Prostate gland (tissue), 2 donors: Measurements from ENCODE around the gene FAU. TPM values are rescaled to one million over a fixed set of nuclear protein-coding genes. Genes with fewer than 3 reads are reported as not detected.
A peak's percentile ranks its signal among the peaks of the same experiment; 100 is the strongest.
"Not testable (repeated sequence)": the region's sequence is repeated elsewhere in the genome, so short reads cannot be mapped to it uniquely, and the experiment has no call there.

ENCODE experiments used
- DNase-seq: peaks from one replicate; pipeline ENCODE4 v3.0.0-alpha.2; 2019; ENCODE audit warnings: low spot score
- H3K27ac ChIP-seq, 2 donors: fragments of 200-600 bp; sonication (generic); 2 replicates each; pipeline ENCODE4 v1.5.1; 2017 to 2019
- H3K27me3 ChIP-seq: fragments of 200-600 bp; sonication (generic); replicated peaks from 2 replicates; pipeline ENCODE4 v1.5.1; 2019; ENCODE audit not compliant: insufficient read depth
- H3K36me3 ChIP-seq, 2 donors: fragments of 200-600 bp; sonication (generic); 1 replicate in 1 of 2; 2 replicates in 1 of 2; pipeline versions ENCODE4 v1.5.1 to v1.8.1; 2017 to 2019
- H3K4me1 ChIP-seq: fragments of 200-600 bp; sonication (generic); replicated peaks from 2 replicates; pipeline ENCODE4 v1.5.1; 2019
- H3K4me3 ChIP-seq, 2 donors: fragments of 200-600 bp; sonication (generic); 2 replicates each; pipeline ENCODE4 v1.5.1; 2017 to 2019
- H3K9me3 ChIP-seq: fragments of 200-600 bp; sonication (generic); 2 replicates; pipeline ENCODE4 v1.5.1; 2017
- POLR2A ChIP-seq: fragments of 450-650 bp; IDR thresholded peaks from one replicate; pipeline ENCODE4 v1.6.1; 2016; ENCODE audit warnings: antibody characterized with exemption, mild to moderate bottlenecking
- POLR2AphosphoS5 ChIP-seq: sonication (generic); formaldehyde crosslinking; IDR thresholded peaks from one replicate; pipeline ENCODE4 v1.6.1; 2017; ENCODE audit warnings: antibody characterized with exemption
- WGBS: methylation state at CpG from one replicate; pipeline ENCODE4 v1.1.5; 2018; 5-methylcytosine and 5-hydroxymethylcytosine counted together
- intact Hi-C: fragments of 100-400 bp; cut with DNase I; formaldehyde crosslinking; loops from one replicate; pipeline ENCODE4 v1.14.2; 2022
- total RNA-seq, 2 donors: library from RNA; depleted of rRNA; stranded (reverse); fragments of >200 nt; gene quantifications; one replicate each; pipeline ENCODE4 v1.1.0, GENCODE V29; 2016
- TF ChIP-seq, protein P1 (sequence below), 4 experiments: fragments of 200-600 bp in 2 of 4; fragments of 450-650 bp in 2 of 4; sonication (generic) in 2 of 4; IDR thresholded peaks; 1 replicate in 3 of 4; 2 replicates in 1 of 4; pipeline ENCODE4 v1.5.1; 2016 to 2019; ENCODE audit warnings: antibody characterized with exemption in 4 of 4, mild to moderate bottlenecking in 2 of 4, moderate library complexity in 2 of 4

The FAU gene
- total RNA-seq, 2 donors from 2014 or later = 654 to 691 TPM

DNA sequence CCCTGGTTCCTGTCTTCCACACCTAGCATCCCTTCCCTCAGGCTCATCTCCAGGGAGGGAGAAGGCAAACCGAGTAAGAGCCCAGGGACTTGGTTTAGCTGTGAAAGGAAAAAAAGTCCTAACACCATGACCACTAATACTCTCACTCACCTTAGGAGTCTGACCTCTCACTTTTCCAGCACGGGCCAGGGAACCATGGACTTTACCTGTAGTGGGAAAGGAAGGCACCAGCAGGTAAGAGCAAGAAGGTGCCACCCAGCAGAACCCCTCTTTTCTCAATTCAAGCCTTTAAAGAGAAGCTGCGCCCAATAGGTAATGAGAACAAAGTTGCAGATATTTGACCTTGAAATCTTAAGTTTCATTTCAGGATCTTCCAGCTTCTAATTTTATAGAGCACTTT, 1.1 kb downstream of the FAU start:
- intact Hi-C loops = no loop called here
- 87% methylated on average over 3 of the region's 3 CpGs for WGBS
- Histone ChIP-seq H3K36me3 (peaks cover 12 to 13% of the 10 kb centered on the region in 2 donors), H3K27ac (peak overlapping the region; percentile 90 to 96), H3K27me3 (no peaks in the 10 kb centered on the region), H3K9me3 (no peaks in the 10 kb centered on the region), H3K4me1 (peaks cover 20% of the 10 kb centered on the region), H3K4me3 (peak overlapping the region; percentile 65 to 79)
- DNase-seq = no peak
- TF ChIP-seq POLR2AphosphoS5 = no peak
- no peak for TF ChIP-seq POLR2A
- TF ChIP-seq, protein P1, sequence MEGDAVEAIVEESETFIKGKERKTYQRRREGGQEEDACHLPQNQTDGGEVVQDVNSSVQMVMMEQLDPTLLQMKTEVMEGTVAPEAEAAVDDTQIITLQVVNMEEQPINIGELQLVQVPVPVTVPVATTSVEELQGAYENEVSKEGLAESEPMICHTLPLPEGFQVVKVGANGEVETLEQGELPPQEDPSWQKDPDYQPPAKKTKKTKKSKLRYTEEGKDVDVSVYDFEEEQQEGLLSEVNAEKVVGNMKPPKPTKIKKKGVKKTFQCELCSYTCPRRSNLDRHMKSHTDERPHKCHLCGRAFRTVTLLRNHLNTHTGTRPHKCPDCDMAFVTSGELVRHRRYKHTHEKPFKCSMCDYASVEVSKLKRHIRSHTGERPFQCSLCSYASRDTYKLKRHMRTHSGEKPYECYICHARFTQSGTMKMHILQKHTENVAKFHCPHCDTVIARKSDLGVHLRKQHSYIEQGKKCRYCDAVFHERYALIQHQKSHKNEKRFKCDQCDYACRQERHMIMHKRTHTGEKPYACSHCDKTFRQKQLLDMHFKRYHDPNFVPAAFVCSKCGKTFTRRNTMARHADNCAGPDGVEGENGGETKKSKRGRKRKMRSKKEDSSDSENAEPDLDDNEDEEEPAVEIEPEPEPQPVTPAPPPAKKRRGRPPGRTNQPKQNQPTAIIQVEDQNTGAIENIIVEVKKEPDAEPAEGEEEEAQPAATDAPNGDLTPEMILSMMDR (IDR thresholded peaks at IDR 0.05) = no peak

DNA sequence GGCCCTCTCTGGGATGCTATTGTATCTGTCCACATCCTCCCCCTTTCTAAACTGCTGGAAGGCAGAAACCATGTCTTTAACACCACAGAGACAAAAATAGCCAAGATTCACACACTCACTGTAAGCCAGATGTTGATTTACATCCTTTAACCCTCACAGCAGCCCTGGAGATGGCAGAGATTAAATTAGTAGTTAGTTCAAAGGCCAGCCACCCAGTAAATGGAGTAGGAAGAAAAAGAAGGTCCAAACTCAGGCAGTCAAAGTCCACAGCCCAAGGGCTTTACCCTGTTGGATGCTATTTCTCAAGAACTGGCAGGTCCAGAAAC, 2.3 kb downstream of the FAU start:
- intact Hi-C loops = loop anchor here (5.0 to 10.0 kb wide), 3 partner anchors 37 to 265 kb away; partner anchors contain the start of genes ATG2A, CDCA5 and ZFPL1
- H3K27ac ChIP-seq = no peak overlapping the region
- peaks cover 23% of the 10 kb centered on the region for H3K4me1 ChIP-seq
- peaks cover 7 to 10% of the 10 kb centered on the region in 2 donors for H3K36me3 ChIP-seq
- H3K9me3 ChIP-seq = no peaks in the 10 kb centered on the region
- TF ChIP-seq POLR2AphosphoS5 = no peak
- TF ChIP-seq, protein P1 (IDR thresholded peaks at IDR 0.05) = no peak
- no peak for TF ChIP-seq POLR2A
- no peak for DNase-seq
- no peak overlapping the region for H3K4me3 ChIP-seq
- H3K27me3 ChIP-seq = no peaks in the 10 kb centered on the region

DNA sequence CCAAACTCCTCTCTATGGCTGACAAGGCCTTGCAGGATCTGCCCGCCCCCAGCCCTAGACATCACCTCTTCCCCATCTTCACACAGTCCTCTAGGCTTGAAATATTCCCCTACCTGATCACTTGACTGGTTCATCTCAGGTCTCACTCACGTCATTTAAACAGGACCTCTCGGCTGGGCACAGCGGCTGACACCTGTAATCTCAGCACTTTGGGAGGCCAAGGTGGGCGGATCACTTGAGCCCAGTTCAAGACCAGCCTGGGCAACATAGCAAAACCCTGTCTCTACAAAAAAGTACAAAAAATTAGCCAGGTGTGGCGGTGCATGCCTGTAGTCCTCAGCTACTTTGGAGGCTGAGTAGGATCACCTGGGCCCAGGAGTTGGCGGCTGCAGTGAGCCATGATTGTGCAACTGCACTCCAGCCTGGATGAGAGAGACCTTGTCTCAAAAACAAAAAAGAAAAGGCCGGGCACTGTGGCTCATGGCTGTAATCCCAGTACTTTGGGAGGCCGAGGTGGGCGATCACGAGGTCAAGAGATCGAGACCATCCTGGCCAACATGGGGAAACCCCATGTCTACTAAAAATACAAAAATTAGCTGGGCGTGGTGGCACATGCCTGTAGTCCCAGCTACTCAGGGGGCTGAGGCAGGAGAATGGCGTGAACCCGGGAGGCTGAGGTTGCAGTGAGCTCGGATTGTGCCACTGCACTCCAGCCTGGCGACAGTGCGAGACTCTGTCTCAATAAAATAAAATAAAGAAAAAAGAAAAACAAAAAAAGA, 2.9 kb downstream of the FAU start:
- H3K27me3 ChIP-seq, H3K27ac ChIP-seq, DNase-seq, H3K4me3 ChIP-seq, H3K9me3 ChIP-seq, H3K36me3 ChIP-seq: not testable (repeated sequence)
- H3K4me1 ChIP-seq = peaks cover 23% of the 10 kb centered on the region
- intact Hi-C loops = loop anchor here (1.0 to 10.0 kb wide), 4 partner anchors 37 to 264 kb away; partner anchors contain the start of genes ATG2A, CDCA5 and ZFPL1
- 91% methylated on average over 18 of the region's 18 CpGs for WGBS

DNA sequence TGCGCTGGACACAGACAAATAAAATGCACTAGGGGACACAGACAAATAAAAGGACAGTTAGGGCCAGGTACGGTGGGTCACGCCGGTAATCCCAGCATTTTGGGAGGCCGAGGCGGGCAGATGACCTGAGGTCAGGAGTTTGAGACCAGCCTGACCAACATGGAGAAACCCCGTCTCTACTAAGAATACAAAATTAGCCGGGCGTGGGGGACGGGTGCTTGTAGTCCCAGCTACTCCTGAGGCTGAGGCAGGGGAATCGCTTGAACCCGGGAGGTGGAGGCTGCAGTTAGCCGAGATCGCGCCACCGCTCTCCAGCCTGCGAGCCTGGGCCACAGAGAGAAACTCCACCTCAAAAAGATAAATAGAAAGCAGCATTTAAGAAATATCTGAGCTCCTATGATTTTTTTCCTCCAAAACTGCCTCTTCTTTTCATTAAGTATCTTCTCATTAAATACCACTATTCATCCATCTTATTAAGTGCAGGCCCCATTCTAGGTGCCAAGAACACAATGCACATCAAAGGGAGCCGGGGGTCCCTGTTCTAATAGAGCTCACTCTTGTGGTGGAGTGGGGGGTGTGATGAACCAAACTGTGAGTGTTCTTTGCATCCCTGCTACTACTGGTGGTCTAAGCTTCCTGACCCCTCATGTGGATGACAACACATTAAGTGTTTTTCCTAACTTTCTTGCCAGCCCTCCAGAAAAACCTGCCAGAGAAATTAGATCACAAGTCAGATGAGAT, 3.7 kb downstream of the FAU start:
- intact Hi-C loops = loop anchor here (1.0 to 10.0 kb wide), 4 partner anchors 36 to 263 kb away; partner anchors contain the start of genes ATG2A, CDCA5 and ZFPL1
- Histone ChIP-seq H3K4me1 (peaks cover 24% of the 10 kb centered on the region), H3K4me3 (no peak overlapping the region), H3K27me3 (no peaks in the 10 kb centered on the region), H3K27ac (peak overlapping the region; percentile 51 to 54), H3K36me3 (peaks cover 7 to 10% of the 10 kb centered on the region in 2 donors), H3K9me3 (no peaks in the 10 kb centered on the region)
- no peak for TF ChIP-seq POLR2AphosphoS5
- no peak for TF ChIP-seq POLR2A
- TF ChIP-seq, protein P1 (IDR thresholded peaks at IDR 0.05) = no peak
- DNase-seq = no peak
- 85% methylated on average over 18 of the region's 18 CpGs for WGBS

GRCh38 chr11:65117206-65118096, 4.5 kb downstream of the FAU start, which contains the start of gene ZNHIT2:
Gene ZNHIT2 (minus strand): TSS chr11:65117701. CDS start chr11:65117653, 48 bp downstream.
- peaks cover 24% of the 10 kb centered on the region for H3K4me1 ChIP-seq

More at GRCh38 chr11:65117206-65118096, 4.5 kb downstream of the FAU start, which contains the start of gene ZNHIT2:
- peaks cover 7 to 10% of the 10 kb centered on the region in 2 donors for H3K36me3 ChIP-seq
- intact Hi-C loops = loop anchor here (1.0 to 10.0 kb wide), 4 partner anchors 35 to 263 kb away; partner anchors contain the start of genes ATG2A, CDCA5 and ZFPL1
- H3K27me3 ChIP-seq = no peaks in the 10 kb centered on the region
- WGBS = under 1% methylated on average over 59 of the region's 89 CpGs
- peak; percentile 99 for DNase-seq
- H3K4me3 ChIP-seq = peak within 1 kb of the TSS; percentile 79 to 82
- TF ChIP-seq, protein P1 (IDR thresholded peaks at IDR 0.05) = peak; percentile 92 to 100 (median 98)
- TF ChIP-seq POLR2AphosphoS5 = peak; percentile 99
- TF ChIP-seq POLR2A = peak; percentile 54
- no peaks in the 10 kb centered on the region for H3K9me3 ChIP-seq
- peak within 1 kb of the TSS; percentile 81 to 83 for H3K27ac ChIP-seq
